A549 (cell line): Measurements from ENCODE around the gene SCG5.

Experiments used
- CTCF ChIP-seq: fragments of >200 bp; sonication (Bioruptor Twin); formaldehyde crosslinking; IDR thresholded peaks from 3 replicates; pipeline ENCODE4 v1.5.1; 2016
- EP300 ChIP-seq, 2 experiments: fragments of >200 bp; sonication (Bioruptor Twin); formaldehyde crosslinking; IDR thresholded peaks; 2 replicates in 1 of 2; 3 replicates in 1 of 2; pipeline ENCODE4 v1.6.1; 2016 to 2017
- GATA3 ChIP-seq: IDR thresholded peaks from 2 replicates; pipeline ENCODE4 v1.6.1; 2012; ENCODE audit warnings: borderline replicate concordance
- MAX ChIP-seq: IDR thresholded peaks from 2 replicates; pipeline ENCODE4 v1.6.1; 2012
- POLR2A ChIP-seq: IDR thresholded peaks from 2 replicates; pipeline ENCODE4 v1.6.1; 2012; ENCODE audit warnings: mild to moderate bottlenecking, low read length
- USF2 ChIP-seq: fragments of 450-650 bp; IDR thresholded peaks from 2 replicates; pipeline ENCODE4 v1.6.1; 2014; ENCODE audit warnings: antibody characterized with exemption
- ZFP36 ChIP-seq: fragments of 450-650 bp; IDR thresholded peaks from 2 replicates; pipeline ENCODE4 v1.6.1; 2014; ENCODE audit warnings: borderline replicate concordance; ENCODE audit not compliant: partially characterized antibody

GRCh38 chr15:32657941-32658340 lies 16.4 kb downstream of the SCG5 start:
- TF ChIP-seq POLR2A = no peak
- TF ChIP-seq MAX = no peak
- no peak for TF ChIP-seq USF2
- no peak for TF ChIP-seq CTCF
- no peak for TF ChIP-seq GATA3
- no peak for TF ChIP-seq EP300 (IDR thresholded peaks at IDR 0.05)
- no peak for TF ChIP-seq ZFP36
